ENCODE results near the gene RASGRF2.
"Not testable (repeated sequence)": the region's sequence is repeated elsewhere in the genome, so short reads cannot be mapped to it uniquely, and the experiment has no call there.

The RASGRF2 gene

DNA sequence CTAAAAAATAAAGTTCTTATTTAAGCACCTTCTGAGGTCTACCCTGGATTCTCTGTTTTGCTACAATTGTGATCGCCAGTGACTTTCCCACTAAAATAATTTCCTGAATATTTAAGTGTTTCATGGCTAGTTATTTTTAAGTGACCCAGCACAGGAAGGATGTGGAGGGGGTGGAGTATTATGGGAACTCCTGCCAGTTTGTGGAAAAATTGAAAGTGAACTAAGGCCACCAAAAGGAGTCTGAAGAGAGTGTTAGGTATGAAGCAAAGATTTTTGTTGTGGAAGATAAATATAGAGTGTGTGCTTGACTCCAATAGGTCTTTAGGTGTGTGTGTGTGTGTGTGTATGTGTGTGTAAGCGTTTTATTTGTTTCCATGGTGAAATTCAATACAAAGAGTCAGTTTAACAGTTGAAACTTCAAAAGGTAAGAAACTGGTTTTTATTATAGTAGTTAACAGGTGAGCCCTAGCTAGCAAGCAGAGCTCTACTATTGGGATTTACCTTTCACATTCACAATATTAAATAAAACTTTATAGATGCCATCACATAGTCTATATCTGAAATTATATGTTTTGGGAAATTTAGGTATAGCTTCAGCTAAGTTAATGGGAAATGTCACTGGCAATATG, 25.6 kb downstream of the RASGRF2 start:
- DNase-seq, result no peak

DNA sequence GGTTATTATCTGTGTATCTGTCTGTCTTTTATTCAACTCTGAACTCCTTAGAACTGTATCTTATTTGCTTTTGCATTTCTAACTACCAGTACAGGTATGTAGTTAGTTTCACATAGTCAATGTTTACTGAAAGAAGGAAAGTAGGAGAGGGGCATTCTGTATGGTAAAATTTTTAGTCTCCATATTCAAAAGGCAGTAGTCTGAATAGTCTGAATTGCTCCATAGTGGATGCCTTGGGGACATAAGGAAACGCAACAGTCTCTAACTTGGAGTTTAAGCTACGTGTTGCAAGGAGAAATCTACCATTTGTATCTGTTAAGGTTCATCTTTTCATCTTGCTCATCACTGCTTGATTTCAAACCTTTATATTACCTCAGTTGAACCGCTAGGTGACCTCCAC, 26.2 kb downstream of the RASGRF2 start:
- no peak for DNase-seq

DNA sequence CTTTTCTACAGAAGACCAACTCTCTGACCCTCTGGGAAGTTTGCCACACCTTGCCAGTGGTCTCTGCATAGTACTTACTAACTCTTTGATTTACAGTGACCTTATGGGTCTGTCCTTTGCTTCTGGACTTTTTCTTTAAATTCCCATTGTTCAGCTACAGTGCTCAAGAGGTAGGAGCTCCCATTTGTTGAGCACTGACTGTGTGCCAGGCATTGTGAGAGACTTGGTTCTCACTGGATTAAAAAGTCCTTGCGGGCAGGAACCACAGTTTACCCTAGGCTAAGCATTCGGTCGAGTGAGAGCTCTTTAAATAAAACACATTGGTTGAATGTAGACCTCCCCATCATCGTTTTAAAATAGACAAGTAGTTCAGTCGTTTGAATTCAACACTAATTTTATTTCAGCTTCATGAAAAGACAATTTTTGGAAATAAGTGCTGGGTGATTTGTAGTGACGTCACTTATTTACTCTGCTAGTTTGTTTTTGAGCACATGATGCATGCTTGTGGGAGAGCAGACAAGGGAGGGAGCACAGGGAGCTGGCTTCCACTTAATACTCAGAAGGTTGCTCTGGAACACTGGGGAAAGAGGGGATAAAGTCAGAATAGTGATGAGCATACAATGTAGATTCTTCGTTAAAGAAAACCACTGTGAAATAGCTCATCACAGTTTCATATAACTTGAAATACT, 27.1 kb downstream of the RASGRF2 start:
- no peak for DNase-seq

DNA sequence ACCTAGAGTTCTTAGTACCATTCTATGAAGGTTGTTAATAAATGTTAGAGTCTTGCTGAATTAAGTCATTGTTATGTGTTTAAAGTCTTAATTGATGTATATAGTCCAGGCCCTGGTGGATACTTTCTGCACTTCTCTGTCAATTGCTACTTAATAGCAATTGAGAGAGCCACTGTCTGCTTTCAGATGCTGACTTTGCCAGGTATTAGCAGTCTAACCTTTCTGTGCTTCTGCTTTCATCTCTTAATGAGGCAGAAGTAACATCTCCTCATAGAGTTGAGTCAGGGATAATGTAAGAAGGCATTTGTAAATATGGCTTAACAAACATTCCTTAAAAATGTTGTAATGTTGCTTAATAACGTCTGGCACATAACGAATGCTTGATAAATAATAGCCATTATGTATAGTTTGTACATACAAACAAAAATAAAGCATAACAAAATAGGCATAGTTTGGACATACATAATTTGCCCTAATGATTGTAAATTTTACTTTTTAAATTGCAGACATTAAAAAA, 28.3 kb downstream of the RASGRF2 start:
- DNase-seq, result no peak

DNA sequence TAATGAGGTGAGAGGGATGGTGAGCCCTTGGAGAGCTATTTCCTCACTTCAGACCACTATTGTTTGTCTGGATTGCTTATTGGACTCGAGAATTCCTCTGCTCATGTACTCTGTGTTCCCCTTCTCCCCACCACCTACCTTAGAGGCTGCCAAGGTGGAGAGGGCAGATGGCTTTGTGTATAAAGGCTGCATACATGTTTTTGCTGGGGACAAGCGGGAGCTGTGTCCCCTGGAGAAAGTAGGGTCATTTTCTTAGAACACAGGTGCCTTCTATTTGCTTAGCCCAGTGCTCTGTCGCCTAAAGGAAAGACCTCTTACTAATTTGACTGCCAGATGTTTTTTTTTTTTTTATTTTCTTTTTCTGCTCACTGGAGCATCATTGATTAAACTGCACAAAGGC, 29.7 kb downstream of the RASGRF2 start:
- no peak for DNase-seq

DNA sequence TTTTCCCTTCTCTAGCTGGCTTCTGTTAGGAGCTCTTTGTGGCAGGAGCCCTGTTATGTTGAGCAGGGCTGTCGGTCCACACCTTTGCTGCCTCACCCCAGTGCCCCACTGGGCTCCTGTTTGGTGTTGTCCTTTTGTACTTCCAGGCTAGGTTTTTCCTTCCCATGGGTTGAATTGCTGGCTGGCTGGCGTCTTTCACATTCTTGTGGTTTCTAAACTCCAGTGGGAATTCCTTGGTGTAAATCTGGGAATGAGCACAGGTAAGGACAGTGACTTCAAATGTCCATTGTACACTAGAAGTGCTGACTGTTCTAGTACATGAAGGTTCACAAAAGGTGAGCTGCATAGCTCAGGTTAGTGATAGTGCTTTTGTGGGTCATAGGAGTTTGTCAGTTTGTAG, 30.4 kb downstream of the RASGRF2 start:
- no peak for DNase-seq

DNA sequence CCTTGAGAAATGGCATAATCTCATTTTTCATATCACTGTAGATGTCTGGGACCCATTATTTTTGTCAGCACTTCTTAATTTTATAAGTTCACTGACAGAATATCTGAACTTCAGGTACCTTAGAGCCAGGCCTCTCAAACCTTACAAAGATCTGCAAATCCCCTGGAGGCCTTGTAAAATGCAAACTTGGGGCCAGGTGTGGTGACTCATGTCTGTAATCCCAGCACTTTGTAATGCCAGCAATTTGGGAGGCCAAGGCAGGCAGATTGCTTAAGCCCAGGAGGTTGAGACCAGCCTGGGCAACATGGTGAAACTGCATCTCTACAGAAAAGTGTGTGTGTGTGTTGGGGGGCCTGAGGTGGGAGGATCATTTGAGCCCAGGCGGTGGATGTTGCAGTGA, 30.8 kb downstream of the RASGRF2 start:
- DNase-seq, result no peak

DNA sequence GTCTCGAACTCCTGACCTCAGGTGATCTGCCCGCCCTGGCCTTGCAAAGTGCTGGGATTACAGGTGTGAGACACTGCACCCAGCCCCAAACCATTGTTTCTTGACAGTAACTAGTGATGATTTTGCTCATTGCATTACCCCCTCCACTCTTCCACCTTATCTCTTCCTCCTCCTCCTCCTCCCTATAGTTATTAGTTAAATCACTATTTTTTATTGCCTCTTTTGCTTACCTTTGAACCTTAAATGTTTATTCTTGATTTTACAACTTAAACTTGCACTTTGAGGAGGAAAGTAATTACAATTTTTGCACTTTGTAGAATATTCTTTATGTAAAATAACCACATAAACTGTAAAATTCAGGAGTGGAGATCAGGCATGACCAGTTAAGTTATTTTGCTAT, 35.7 kb downstream of the RASGRF2 start:
- no peak for DNase-seq

DNA sequence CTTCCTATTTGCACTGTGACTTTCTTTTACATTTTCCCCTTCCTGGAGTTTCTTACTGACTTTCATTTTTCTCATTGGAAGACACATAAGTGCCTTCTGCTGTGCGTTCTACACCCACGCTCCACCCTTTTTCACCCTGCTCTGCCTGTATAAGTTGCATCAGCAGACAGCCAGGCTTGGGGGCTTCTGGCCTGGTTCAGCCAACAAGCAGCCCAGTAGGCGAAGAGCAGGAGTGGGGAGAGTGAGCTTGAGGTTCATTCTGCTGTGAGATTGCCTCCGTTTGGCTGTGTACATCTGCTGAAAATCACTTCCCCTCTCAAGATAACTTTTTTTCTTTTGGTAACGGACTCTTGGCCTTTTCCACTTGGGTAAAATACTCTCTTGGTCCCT, 38.4 kb downstream of the RASGRF2 start:
- no peak for DNase-seq

DNA sequence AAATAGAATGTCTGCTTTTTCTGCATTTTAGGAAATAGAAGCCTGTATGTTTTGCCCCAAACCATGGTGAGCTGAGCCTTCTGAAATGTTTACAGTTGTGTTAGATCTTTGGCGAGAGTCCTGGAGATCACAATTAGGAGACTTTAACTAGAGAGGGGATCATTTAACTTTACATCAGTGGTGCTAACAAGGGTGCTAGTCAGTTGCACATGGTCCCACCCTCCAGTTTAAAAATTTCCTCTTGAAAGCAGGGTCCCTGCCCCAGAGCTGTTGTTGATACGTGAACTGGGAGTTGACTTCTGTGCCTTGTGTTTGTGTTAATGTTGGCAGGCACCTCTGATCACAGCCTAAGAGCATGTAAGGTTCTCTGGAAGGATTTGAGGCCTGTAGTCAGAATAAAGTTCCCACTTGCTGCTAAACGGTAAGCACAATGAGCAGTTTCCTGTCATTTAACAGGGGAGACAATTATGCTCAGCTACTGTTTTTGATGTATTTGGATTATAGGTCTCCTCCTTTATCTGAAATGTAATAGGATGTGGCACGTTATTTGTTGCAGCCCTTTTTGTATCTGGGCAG, 43.7 kb downstream of the RASGRF2 start:
- no peak for DNase-seq

DNA sequence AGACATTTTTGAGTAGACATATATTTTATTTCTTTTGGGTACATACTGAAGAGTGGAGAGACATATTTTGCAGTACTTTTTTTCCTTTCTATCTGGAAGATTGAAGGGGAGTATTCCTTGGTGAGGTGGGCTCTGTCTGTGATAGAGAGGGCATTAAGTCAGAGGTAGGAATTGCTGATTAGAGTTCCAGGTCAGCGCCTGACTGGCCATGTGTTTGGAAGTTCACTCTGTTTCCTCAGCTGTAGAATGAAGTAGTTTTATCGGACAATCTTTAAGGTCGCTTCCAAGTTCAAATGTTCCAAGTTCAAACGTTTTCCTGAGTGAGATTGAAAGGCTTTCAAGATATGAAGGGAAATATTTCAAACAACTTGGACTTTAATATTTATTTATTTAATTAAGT, 45.5 kb downstream of the RASGRF2 start:
- no peak for DNase-seq

DNA sequence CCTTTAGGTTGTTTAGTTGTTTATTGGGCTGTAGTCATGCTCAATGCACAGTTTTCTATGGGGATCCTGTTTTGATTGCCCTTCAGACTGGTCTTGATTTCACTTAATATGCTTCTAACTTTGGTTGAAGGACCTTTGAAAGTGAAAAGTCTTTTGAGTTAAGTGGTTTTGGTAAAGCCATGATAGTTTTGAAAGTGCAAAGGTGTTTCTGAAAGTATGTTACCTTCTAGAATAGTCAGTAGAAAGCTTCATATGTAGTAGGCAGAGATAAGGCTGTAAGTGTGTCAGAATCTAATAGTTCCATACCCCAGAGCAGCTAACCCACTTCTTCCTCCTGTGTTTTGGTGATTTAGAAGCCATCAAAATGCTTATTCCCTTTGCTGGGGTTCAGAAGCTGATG, 46.1 kb downstream of the RASGRF2 start:
- no peak for DNase-seq

DNA sequence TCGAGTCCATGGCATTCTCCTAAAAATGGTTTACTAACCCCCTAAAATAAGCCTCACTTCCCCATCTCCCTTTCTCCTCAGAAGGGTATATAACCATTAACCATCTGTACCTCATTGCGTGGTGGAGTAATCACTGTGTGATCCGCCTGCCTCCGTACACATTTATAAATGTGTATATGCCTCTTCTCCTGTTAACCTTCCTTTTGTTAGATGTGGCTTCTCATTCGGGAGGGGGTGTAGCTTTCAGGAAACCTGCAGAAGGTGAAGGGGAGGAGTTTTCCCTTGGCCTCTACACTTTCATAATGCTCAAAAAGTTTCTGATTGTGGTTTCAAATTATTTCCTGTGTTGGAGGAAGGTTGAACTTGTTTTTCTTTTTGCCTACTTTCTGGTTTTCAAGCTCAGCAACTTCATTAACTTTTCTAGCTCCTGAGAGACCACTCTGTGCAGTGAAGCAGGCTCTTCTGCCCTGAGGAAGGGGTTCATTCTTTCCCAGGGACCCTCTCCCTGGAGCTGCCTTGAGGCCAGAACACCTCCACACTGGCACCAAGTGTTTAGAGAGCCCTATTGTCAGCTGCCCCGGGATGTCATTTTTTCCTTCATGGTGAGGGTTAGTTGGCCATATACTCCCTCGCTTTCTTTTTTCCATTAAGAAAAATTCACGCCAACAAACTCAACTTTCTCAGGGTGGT, 46.9 kb downstream of the RASGRF2 start:
- DNase-seq, result peak; percentile 68

DNA sequence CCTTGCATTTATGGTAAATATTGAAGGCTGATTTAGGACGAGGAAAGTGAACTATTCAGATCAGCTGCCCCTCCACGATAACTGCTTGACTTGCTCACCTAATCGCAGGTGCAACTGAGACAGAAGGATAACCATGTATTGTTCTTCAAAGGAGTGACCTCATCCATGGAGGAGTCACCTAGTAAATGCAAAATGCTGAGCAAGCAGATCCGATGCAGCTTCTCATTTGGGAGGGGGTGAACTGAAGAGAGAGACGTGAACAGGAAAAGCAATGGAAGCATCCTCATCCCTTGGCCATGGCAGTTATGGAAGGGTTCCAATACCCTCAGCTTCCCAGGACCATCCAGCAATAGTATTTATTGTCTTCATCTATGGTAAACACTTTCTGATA, 47.5 kb downstream of the RASGRF2 start:
- peak; percentile 51 for DNase-seq

DNA sequence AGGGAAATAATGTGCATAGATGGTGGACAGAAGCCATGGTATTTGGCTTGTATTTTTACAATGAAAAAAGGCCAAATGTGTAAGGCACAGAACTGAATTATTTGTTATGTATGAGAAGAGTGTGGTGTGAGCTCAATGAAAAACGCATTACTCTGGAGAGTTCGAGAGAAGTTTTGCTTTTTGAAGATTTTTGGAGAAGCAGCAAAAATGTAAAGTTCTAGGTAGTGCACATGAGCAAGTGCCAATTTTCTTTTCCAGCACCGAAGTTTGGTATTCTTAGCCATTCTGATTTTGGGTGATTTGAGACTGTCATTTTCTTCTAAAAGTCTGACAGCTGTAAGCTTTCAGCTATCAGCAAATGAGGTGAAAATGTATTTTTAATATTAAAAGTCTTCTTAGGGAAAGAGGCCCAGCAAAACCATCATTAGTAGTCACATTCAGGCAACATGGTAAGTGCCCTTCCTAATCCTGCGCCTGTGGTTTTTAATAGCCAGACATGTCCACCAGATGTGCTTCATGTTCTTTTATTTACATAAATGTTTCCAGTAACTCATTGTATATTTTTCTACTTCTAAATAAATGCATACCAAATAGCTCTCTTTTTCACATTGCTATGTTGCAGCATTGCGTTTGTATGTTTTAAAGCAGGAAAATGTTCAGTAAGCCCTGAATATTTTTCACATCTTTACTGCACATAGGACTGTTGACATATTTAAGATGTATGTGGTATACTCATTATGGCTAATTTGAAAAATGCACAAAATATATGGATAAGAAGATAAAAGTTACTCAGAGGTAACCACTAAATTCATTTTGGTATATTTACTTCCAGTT, 50.4 kb downstream of the RASGRF2 start:
- DNase-seq, result no peak

DNA sequence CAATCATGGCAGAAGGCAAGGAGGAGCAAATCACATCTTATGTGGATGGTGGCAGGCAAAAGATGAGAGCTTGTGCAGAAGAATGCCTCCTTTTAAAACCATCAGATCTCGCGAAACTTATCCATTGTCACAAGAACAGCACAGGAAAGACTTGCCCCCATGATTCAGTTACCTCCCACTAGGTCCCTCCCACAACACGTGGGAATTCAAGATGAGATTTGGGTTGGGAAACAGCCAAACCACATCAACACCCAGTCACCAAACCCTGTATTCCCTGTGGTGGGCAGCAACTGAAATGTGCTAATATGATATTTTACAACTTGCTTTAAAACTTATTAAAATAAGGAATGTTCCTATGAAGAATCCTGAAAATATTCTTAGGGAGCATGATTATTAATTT, 54.2 kb downstream of the RASGRF2 start:
- no peak for DNase-seq

DNA sequence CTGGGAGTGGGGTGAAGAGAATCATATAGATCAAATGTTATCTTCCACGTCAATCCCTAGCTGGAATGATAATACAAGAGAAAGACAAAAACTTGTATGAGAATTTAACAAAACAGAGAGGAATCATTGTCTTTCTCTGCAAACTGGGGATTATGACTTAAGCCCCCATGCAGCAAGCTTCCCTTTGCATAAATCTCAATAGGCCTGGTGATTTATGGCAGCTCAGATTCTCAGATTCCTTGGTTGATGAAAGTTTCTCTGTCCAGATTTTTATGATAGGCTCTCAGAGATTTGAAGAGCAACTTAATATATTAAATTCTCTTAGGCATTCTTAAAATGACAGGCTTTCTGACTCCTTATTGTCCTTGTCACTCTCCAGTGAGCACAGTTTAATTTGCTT, 56.0 kb downstream of the RASGRF2 start:
- DNase-seq, result no peak

DNA sequence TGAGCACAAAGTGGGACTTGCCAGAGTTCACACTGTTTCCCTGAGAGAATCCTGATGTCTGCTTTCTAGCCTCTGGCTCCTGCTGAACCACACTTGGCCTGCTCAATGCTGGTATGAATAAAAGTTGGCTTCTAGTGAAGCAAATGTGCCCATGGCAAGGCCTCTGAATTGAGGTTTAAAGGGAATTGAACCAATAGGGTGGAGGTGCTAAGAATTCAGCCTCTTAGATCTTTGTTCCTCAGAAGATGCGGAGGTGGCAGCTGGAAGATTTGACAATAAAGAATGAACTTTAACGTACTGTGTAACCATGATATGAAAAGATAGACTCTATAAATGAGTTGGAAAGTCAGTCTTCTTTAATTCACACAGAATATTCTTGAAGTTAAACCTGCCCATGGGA, 57.2 kb downstream of the RASGRF2 start:
- no peak for DNase-seq

DNA sequence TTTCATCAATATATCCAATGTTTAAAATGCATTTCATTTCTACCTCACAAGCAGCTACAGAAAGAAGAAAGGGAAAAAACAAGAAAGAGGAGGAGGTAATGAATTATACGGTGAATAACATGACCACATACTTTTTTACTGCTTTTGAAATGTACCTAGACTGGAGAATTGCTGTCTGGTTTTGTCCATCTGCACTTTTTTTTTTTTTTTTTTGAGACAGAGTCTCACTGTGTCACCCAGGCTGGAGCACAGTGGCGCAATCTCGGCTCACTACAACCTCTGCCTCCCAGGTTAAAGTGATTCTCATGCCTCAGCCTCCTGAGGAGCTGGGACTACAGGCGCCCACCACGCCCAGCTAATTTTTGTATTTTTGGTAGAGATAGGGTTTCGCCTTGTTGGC, 58.4 kb downstream of the RASGRF2 start:
- not testable (repeated sequence) for DNase-seq

DNA sequence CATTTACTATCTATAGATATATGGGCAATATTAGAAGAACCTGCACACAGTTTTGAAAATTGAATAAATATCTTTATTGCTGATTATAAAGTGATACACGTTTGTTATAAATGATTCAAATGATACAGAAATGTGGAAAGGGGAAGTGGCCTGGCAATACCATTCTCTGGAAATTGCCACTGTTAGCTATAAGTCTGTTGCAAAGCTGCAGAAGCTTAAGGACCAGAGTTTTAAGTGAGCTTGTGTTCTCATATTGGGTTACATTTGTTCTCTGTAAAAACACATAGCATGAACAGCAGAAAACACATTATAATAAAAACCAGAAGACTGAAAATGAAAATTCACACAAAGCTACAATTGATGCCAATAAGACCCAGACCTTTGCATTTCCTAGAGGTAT, 59.6 kb downstream of the RASGRF2 start:
- no peak for DNase-seq

DNA sequence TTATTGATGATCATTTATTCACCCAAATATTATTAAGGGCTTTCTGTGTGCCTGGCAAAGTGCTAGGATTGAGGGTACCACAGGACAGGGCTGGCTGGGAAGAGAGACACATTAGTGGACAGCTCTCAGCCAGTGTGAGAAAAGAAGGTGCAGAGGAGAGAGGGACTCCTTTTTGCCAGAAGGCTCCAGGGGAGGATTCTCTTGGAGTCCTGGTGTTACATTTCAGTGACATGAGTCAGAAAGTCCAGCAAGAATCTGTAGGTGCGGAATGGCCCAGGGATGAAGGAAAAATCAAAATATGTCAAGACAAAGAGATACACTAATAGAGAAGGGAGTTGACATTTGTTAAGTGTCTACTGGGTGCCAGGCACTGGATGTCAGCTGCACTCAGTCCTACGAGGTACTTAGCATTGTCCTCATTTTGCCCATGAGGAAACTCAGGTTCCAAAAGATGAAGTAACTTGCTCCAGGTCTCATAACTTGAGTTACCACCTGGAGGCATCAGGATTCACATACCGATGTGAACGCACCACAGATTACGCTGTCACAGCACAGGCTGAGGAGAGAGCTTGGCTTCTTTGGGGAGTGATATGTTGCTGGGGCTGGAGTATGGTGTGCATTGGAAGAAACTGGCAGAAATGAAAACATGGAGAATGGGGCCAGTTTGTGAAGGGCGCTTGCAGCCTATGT, 60.5 kb downstream of the RASGRF2 start:
- no peak for DNase-seq

DNA sequence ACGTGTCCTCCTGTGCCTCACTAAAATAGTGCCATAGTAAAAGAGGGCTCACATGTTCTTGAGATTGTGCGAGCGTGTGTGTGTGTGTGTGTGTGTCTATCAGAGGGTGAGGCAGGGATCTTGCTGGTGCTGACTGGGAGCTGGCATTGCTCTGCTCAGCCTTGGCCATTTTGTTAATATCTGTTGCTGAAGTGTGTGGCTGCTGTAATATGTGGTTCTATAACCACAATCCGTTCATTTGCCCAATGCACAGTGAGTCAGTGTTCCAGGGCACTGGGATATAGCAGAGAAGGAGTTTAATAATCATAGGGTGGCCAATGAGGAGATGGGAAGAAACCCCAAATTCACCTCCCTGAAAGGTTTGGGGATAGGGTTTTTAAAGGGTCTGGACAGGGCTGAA, 61.3 kb downstream of the RASGRF2 start:
- no peak for DNase-seq
